ENCODE data around the gene PHPT1. TPM values are rescaled to one million over a fixed set of nuclear protein-coding genes. Genes with fewer than 3 reads are reported as not detected.
A peak's percentile ranks its signal among the peaks of the same experiment; 100 is the strongest.
"Not testable (repeated sequence)": the region's sequence is repeated elsewhere in the genome, so short reads cannot be mapped to it uniquely, and the experiment has no call there.

Gene PHPT1
- total RNA-seq, 2 donors from 2014 or later = 137 to 176 TPM

GRCh38 chr9:136843801-136844740 lies 5.1 kb upstream of the PHPT1 start:
- H3K9ac ChIP-seq (ENCODE audit: low read depth in 2 of 2, low read length in 2 of 2); H3K36me3 ChIP-seq; H3K9me3 ChIP-seq; H3K27ac ChIP-seq: not testable (repeated sequence)
- peak; percentile 64 for DNase-seq
- TF ChIP-seq CTCF (IDR thresholded peaks at IDR 0.05) = peak; percentile 67
- intact Hi-C loops (cut with DNase I) = loop anchor here (10.0 kb wide), 1 partner anchor 49 kb away; the partner anchor contains the start of genes CCDC183 and TMEM141
- Histone ChIP-seq H3K4me1 (peaks cover 36% of the 10 kb centered on the region), H3K27me3 (peaks cover 19% of the 10 kb centered on the region), H3K4me3 (peak overlapping the region; percentile 15)

GRCh38 chr9:136844761-136845464 lies 4.3 kb upstream of the PHPT1 start:
- H3K36me3 ChIP-seq = no peaks in the 10 kb centered on the region
- no peak for TF ChIP-seq CTCF (IDR thresholded peaks at IDR 0.05)
- no peaks in the 10 kb centered on the region for H3K9me3 ChIP-seq
- no peak for DNase-seq
- H3K4me1 ChIP-seq = peaks cover 36% of the 10 kb centered on the region
- no peak overlapping the region for H3K9ac ChIP-seq (ENCODE audit: low read depth in 2 of 2, low read length in 2 of 2)
- H3K27me3 ChIP-seq = peaks cover 19% of the 10 kb centered on the region
- H3K4me3 ChIP-seq = no peak overlapping the region
- intact Hi-C loops (cut with DNase I) = loop anchor here (10.0 kb wide), 1 partner anchor 50 kb away; the partner anchor contains the start of genes CCDC183 and TMEM141
- H3K27ac ChIP-seq = no peak overlapping the region

- TF ChIP-seq CTCF (IDR thresholded peaks at IDR 0.05) = no peak
- DNase-seq = no peak
- Histone ChIP-seq H3K27ac (no peak overlapping the region), H3K9me3 (no peaks in the 10 kb centered on the region), H3K36me3 (no peaks in the 10 kb centered on the region), H3K4me3 (no peak overlapping the region), H3K9ac (ENCODE audit: low read depth in 2 of 2, low read length in 2 of 2) (no peak overlapping the region), H3K4me1 (peaks cover 37% of the 10 kb centered on the region), H3K27me3 (peaks cover 19% of the 10 kb centered on the region)
- intact Hi-C loops (cut with DNase I) = loop anchor here (10.0 kb wide), 1 partner anchor 51 kb away; the partner anchor contains the start of genes CCDC183 and TMEM141
Measured at GRCh38 chr9:136845465-136846260, 3.5 kb upstream of the PHPT1 start.

GRCh38 chr9:136846376-136847087 lies 2.7 kb upstream of the PHPT1 start:
- no peak for TF ChIP-seq CTCF (IDR thresholded peaks at IDR 0.05)
- peak overlapping the region in 1 of 2 donors; percentile 44 for H3K9ac ChIP-seq (ENCODE audit: low read depth in 2 of 2, low read length in 2 of 2)
- no peak overlapping the region for H3K4me3 ChIP-seq
- no peaks in the 10 kb centered on the region for H3K36me3 ChIP-seq
- H3K27me3 ChIP-seq = peaks cover 19% of the 10 kb centered on the region
- H3K27ac ChIP-seq = no peak overlapping the region
- no peaks in the 10 kb centered on the region for H3K9me3 ChIP-seq
- DNase-seq = no peak
- peaks cover 32% of the 10 kb centered on the region for H3K4me1 ChIP-seq
- intact Hi-C loops (cut with DNase I) = loop anchor here (10.0 kb wide), 1 partner anchor 52 kb away; the partner anchor contains the start of genes CCDC183 and TMEM141

Measured in colonic mucosa (tissue), 4 donors.